Mammary epithelial cell (primary cell): ENCODE results near the gene AGAP1.

ENCODE experiments used
- EZH2 ChIP-seq: IDR thresholded peaks from 2 replicates; pipeline ENCODE4 v1.6.1; 2012; ENCODE audit warnings: low read length, inconsistent platforms, borderline replicate concordance
- TF ChIP-seq, protein P1 (sequence below), 2 donors: IDR thresholded peaks in 1 of 2; conservative IDR thresholded peaks in 1 of 2; 2 replicates each; pipeline ENCODE4 v1.5.1; 2011 to 2012; ENCODE audit warnings: inconsistent platforms in 2 of 2, low read length in 2 of 2, mild to moderate bottlenecking in 2 of 2, control low read depth in 1 of 2, low read depth in 1 of 2; ENCODE audit not compliant: insufficient read depth in 1 of 2; ENCODE audit errors: extremely low read depth in 1 of 2

DNA sequence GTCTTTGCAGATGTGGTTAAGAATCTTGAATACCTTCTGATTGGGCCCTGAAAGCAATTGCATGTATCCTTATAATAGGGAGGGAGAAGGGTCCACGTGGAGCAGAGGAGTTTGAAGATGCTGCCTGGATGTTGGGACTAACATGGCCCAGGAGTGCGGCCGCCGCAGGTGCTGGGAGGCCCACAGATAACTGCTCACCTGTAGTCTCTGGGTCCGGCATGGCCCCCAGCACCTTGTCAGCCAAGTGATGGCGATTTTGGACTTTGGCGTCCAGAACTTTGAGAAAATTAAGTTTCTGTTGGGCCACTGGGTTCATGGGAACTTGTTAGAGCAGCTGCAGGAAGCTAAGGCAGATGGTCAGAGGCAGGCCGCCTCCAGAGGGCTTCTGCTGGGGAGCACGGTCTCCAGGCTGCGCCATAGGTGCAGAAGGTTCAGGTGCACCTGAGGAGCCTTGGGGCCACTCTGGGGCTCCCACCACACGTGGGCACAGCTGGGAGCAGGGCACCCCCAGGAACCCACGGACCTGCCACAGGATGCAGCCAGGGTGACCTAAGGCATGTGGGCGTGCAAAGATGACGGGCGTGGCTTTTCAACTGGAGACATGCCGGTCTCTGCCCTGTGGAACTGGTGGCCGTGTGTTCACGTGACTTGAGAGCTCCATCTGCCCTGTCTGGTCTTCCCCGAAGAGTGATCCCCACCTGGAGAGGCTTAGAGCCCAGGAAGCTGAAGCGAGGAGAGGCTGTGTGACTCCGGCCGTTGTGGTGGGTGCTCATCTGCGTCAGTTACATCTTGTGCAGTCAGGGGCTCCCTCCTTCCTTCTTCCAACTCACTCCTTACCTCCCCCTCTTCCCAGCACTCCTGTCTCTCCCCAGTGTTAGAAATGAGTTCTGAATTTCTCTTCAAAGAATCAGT, 277.3 kb downstream of the AGAP1 start:
- TF ChIP-seq, protein P1, sequence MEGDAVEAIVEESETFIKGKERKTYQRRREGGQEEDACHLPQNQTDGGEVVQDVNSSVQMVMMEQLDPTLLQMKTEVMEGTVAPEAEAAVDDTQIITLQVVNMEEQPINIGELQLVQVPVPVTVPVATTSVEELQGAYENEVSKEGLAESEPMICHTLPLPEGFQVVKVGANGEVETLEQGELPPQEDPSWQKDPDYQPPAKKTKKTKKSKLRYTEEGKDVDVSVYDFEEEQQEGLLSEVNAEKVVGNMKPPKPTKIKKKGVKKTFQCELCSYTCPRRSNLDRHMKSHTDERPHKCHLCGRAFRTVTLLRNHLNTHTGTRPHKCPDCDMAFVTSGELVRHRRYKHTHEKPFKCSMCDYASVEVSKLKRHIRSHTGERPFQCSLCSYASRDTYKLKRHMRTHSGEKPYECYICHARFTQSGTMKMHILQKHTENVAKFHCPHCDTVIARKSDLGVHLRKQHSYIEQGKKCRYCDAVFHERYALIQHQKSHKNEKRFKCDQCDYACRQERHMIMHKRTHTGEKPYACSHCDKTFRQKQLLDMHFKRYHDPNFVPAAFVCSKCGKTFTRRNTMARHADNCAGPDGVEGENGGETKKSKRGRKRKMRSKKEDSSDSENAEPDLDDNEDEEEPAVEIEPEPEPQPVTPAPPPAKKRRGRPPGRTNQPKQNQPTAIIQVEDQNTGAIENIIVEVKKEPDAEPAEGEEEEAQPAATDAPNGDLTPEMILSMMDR (conservative IDR thresholded peaks at IDR 0.05 in 1 of 2, IDR thresholded peaks at IDR 0.05 in 1 of 2; ENCODE audit: extremely low read depth in 1 of 2, insufficient read depth in 1 of 2, low read depth in 1 of 2, low read length in 2 of 2): no peak
- no peak for TF ChIP-seq EZH2
